Measurements from ENCODE around the gene SLC39A11. TPM values are rescaled to one million over a fixed set of nuclear protein-coding genes. Genes with fewer than 3 reads are reported as not detected.
"Not testable (repeated sequence)": the region's sequence is repeated elsewhere in the genome, so short reads cannot be mapped to it uniquely, and the experiment has no call there.

Gene SLC39A11
- total RNA-seq, 1 donor from 2014 or later = 9.4 TPM

DNA sequence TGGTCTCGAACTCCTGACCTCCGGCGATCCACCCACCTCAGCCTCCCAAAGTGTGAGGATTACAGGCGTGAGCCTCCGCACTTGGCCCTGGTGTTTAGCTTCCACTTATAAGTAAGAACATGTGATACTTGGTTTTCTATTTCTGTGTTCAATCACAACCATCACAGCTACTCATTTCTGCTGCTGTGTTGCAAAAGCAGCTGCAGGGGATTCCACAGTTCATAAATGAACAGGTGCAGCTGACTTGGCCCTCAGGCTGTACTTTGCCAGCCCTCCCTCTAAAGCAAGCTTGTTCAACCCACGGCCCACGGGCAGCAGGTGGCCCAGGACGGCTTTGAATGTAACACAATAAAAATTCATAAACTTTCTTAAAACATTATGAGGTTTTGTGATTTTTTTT lies 79.2 kb downstream of the SLC39A11 start:
- DNase-seq (ENCODE audit: low read depth) = peak; percentile 88

- no peak for DNase-seq (ENCODE audit: low read depth)
Measured at GRCh38 chr17:73011016-73011486, 81.4 kb downstream of the SLC39A11 start.

- DNase-seq (ENCODE audit: low read depth) = no peak
Measured at GRCh38 chr17:73010414-73010813, 82.1 kb downstream of the SLC39A11 start.

GRCh38 chr17:73007407-73007806 lies 85.1 kb downstream of the SLC39A11 start:
- DNase-seq (ENCODE audit: low read depth) = no peak

DNA sequence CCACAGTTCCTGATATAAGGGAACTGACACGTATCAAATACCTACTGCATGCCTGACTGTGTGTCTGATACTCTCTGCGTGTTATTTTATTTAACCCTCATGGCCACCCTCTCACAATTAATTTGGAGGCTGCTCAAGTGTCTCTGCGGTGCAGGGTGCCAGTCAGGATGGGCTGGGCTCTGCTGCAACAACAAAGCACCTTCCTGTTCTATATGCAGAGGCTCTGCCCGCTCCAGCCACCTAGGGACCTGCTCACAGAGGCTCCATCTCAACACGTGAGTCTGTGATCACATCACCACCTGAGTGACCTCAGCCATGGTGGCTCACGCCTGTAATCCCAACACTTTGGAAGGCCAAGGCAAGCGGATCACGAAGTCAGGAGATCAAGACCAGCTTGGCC lies 87.1 kb downstream of the SLC39A11 start:
- DNase-seq (ENCODE audit: low read depth) = no peak

DNA sequence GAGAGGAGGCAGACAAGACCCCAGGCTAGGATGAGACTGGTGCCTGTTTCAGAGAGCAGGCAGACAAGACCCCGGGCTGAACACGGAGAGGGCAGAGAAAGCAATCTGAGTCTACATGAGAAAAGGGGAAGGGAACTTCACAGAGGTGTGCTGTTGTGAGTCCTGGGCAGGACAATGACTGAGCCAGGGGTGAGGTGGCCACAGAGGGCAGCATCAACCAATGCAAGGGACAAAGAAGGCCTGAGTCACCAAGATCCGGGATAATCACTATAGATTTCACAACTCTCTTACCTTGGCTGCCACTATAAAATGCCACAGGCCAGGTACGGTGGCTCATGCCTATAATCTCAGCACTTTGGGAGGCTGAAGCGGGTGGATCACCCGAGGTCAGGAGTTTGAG lies 89.0 kb downstream of the SLC39A11 start:
- DNase-seq (ENCODE audit: low read depth) = no peak

DNA sequence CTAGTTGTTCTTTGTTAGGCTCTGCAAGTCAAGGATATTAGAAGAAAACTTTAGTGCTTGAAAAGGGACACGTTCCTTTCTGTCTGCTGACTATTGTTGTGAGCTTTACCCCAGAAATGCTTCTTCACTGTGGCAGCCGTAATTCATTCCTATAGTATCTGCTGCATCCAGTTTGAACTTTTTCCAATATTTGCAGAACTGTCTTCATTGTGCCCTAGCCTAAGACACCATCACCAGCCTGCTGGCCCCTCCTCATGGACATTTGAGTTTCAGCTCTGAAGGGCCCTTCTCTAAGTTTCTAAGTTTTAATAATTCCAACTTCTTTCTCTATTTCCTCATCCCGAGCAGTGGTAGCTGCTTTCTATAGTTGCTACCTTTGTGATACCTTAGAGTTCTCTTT lies 91.7 kb downstream of the SLC39A11 start:
- no peak for DNase-seq (ENCODE audit: low read depth)

GRCh38 chr17:72999474-72999873 lies 93.0 kb downstream of the SLC39A11 start:
- not testable (repeated sequence) for DNase-seq (ENCODE audit: low read depth)

DNA sequence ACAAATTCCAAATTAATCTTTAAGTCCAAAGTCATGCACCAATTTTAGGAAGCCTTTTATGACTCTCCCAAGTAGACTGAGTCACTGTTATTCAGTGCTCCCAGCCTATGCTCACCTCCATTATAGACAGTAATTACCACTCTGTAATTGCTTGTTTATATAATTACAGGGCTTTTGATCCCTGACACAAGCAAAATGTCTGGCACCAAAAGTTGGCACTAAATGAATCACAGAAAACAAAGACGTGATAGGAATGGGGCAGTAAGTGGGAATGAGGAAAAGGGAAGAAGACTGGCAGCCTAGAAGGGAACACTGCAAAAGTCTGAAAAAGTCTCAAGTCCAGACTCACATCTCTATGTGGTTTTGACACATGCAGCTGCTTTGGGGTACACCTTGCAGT lies 94.1 kb downstream of the SLC39A11 start:
- no peak for DNase-seq (ENCODE audit: low read depth)

DNA sequence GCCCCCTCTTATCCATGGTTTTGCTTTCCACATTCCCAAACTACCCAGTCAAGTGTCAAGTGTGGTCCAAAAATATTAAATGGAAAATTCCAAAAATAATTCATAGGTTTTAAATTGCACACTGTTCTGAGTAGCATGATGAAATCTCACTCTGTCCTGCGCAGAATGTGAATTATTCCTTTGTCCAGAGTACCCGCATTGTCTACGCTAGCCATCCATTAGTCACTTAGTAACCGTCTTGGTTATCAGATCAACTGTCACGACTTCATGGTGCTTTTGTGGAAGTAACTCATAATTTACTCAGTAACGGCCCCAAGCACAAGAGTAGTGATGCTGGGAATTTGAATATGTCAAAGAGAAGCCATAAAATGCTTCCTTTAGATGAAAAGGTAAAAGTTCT lies 94.9 kb downstream of the SLC39A11 start:
- DNase-seq (ENCODE audit: low read depth) = no peak

DNA sequence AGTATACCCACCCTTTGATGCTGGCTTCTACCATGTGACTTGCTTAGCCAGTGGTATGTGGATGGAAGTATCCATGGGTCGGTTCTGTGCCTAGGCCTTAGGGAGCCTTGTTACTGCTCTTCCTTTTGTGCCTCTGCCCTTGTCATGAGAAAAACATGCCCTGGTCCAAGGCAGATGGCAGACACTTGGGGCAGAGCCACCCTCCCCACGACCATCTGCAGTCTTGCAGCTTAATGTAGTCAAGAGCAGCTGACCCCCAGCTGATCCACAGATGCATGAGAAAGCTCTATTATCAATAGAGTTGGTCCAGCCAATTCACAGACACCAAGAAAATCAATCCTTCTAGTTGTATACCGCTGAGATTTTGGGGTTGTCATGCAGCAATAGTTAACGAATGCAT lies 95.7 kb downstream of the SLC39A11 start:
- no peak for DNase-seq (ENCODE audit: low read depth)

DNA sequence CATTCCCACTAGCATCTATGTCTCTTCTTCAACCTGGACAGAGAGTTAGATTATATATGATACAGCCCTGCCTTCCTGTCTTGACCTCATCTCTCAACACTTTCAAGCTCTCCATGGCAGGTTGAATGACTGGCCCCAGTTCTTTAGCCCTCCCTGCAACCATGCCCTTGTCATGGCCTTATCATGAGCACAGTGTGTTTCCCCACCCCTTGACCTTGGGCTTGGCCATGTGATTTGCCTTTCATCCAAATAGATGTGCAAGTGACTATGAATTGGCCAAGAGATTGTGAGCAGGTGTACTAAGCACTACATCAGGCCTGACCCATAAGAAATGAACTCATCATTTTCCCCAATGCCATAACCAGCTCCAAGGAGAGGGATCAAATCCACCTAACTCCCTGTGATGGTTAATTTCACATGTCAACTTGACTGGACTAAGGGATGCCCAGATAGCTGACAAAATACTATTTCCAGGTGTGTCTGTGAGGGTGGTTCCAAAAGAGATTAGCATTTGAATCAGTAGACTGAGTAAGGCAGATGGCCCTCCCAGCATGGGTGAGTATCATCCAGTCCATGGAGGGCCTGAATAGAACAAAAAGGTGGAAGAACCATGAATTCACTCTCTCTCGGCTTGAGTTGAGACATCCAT lies 97.4 kb downstream of the SLC39A11 start:
- no peak for DNase-seq (ENCODE audit: low read depth)

GRCh38 chr17:72992783-72993467 lies 99.6 kb downstream of the SLC39A11 start:
- not testable (repeated sequence) for DNase-seq (ENCODE audit: low read depth)

- no peak for DNase-seq (ENCODE audit: low read depth)
Measured at GRCh38 chr17:72991651-72992050, 100.8 kb downstream of the SLC39A11 start.

- no peak for DNase-seq (ENCODE audit: low read depth)
Measured at GRCh38 chr17:72989074-72989610, 103.3 kb downstream of the SLC39A11 start.

DNA sequence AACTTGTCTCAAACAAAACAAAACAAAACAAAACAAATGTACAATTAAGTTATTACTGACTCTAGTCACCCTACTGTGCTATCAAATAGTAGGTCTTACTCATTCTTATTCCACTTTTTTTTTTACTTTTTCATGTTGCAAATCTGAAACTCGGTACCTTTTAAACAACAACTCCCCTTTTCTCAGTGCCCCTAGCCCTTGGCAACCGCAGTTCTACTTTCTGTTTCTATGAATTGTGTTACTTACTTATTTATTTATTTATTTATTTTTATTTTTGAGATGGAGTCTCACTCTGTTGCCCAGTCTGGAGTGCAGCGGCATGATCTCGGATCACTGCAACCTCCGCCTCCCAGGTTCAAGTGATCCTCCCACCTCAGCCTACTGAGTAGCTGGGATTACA lies 104.0 kb downstream of the SLC39A11 start:
- DNase-seq (ENCODE audit: low read depth) = no peak

- DNase-seq (ENCODE audit: low read depth) = no peak
Measured at GRCh38 chr17:72987166-72987565, 105.3 kb downstream of the SLC39A11 start.

DNA sequence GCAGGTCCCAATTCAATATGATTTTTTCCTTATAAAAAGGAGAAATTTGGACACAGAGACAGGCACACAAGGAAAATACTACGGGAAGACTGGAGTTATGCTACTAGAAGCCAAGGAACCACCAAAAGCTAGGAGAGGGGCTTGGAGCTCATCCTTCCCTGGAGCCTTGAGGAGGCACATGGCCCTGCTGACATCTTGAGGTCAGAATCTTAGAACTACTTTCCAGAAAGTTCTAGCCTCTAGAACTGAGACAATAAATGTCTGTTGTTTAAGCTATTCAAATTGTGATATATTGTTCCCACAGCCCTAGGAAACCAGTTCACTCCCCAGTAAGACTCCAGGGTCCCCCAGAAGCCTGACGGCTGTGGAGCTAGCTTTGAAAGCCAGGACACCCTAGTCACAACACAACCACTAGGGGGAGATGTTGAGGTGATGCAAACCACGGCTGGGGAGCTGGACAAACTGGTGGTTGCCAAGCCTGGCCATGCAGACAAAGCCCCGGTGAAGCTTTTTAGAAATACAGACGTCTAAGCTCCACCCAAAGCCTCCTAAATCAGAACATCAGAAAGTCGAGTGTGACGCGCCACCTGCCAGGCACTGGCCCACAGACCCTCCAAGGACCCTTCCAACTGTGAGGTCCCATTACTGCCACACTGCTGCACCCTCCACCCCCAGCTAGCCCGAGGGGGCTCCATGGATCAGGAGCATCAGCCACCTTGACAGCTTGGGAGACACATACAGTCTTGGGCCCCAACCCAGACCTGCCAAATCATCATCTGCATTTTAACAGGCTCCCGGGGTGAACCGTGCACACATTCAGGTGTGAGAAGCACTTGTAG lies 106.4 kb downstream of the SLC39A11 start:
- DNase-seq (ENCODE audit: low read depth) = peak; percentile 83

DNA sequence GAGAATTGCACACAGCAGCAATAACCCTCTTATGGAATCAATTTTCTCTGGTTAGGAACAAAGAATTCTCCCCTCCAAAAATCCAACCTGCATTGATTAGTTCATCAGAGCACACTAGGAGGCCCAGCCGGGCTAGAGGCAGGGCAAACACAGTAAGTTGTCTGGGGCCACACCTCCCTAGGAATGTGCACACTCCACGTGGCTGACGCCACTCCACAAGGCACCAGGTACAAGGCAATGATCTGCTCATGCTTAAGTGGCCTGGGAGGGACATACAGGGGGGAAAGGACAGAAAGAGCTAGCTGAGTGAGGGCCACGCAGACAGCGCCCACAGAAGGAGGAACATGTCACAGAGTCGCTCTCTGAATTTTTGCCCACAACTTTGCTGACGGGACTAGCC lies 107.6 kb downstream of the SLC39A11 start:
- DNase-seq (ENCODE audit: low read depth) = no peak

DNA sequence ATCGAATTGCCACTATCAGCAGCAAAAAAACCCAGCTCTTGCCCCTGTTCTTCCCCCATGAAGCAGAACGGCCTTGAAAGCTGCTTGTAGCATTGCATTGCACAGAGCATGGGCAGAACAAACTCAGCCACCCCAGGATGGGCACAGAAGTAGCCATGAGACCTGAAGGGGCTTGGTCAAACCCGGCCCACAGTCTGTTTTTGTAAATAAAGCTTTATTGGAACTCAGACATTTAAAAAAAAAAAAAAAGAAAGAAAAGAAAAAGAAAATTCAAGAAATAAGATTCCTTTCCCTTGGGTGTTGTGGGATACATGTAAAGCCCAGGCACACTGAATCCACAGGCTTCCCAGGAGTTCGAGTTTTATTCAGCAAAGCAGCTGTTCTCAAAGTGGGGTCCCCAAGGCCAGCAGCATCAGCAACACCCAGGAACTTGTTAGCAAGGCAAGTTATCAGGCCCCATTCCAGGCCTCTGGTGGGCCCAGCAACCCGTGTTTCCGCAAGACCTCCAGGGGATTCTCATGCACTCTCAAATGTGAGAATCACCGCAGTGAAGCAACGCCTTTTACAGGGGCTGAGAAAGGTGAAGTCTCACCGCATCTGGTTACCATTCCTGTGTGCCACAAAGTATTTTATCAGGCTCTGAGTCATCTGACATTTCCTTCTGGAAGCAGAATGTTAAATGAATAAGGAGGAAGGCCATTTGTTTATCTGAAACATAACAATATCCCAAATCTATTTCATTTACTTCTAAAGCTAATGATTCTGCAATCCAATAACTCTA lies 108.2 kb downstream of the SLC39A11 start:
- peak; percentile 31 for DNase-seq (ENCODE audit: low read depth)

DNA sequence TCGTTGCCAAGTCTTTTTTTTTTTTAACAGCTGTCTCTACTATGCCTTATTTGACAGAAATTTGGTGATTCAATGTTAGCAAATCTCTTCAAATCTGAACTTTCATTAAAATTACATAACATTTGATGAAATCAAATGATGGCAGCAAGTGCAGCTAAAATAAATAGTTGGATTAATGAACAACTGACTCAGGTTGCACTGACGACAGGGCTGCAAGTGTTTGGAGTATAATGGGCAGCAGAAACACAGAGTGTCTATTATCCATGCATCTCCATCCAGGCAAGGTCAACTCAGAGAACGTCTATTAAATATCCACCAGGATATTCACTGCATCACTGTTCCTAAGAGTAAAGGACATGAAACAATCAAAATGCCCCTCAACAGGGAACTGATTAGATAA lies 109.8 kb downstream of the SLC39A11 start:
- no peak for DNase-seq (ENCODE audit: low read depth)
